Endothelial cell (in vitro differentiated cells): ENCODE results near the gene CSPG5. TPM values are rescaled to one million over a fixed set of nuclear protein-coding genes. Genes with fewer than 3 reads are reported as not detected.

Experiments used
- DNase-seq: peaks from one replicate; pipeline ENCODE4 v3.0.0; 2021; ENCODE audit warnings: low spot score
- H3K27ac Mint-ChIP-seq: one replicate; pipeline ENCODE4 v1.8.0; 2021; ENCODE audit warnings: mixed read lengths, inconsistent platforms; ENCODE audit not compliant: unreplicated experiment
- H3K27me3 Mint-ChIP-seq: one replicate; pipeline ENCODE4 v1.8.0; 2021; ENCODE audit warnings: mild to moderate bottlenecking, moderate library complexity, mixed read lengths, inconsistent platforms; ENCODE audit not compliant: unreplicated experiment
- H3K36me3 Mint-ChIP-seq: one replicate; pipeline ENCODE4 v1.8.0; 2021; ENCODE audit warnings: mild to moderate bottlenecking, low read depth, mixed read lengths, inconsistent platforms; ENCODE audit not compliant: unreplicated experiment
- H3K4me1 Mint-ChIP-seq: one replicate; pipeline ENCODE4 v1.8.0; 2021; ENCODE audit warnings: mild to moderate bottlenecking, mixed read lengths, inconsistent platforms; ENCODE audit not compliant: unreplicated experiment
- H3K4me3 Mint-ChIP-seq: one replicate; pipeline ENCODE4 v1.8.0; 2021; ENCODE audit warnings: mild to moderate bottlenecking, mixed read lengths, inconsistent platforms; ENCODE audit not compliant: unreplicated experiment
- H3K9me3 Mint-ChIP-seq: one replicate; pipeline ENCODE4 v1.8.0; 2021; ENCODE audit warnings: mixed read lengths, inconsistent platforms; ENCODE audit not compliant: unreplicated experiment
- CTCF ChIP-seq: fragments of 200-600 bp; sonication (generic); IDR thresholded peaks from one replicate; pipeline ENCODE4 v1.5.0; 2021; ENCODE audit warnings: antibody characterized with exemption; ENCODE audit not compliant: unreplicated experiment
- total RNA-seq: library from RNA; stranded (reverse); fragmentation: NEBNext Ultra II Directional; extraction: Animal tissue kit (Norgen Biotek cat#: 25700); gene quantifications from one replicate; pipeline ENCODE4 v1.2.1, GENCODE V29; 2021; ENCODE audit not compliant: unreplicated experiment

CSPG5 gene
- total RNA-seq, 1 donor from 2014 or later = 0.23 TPM

- no peak for DNase-seq
- no peaks in the 10 kb centered on the region for H3K27me3 Mint-ChIP-seq
- no peaks in the 10 kb centered on the region for H3K9me3 Mint-ChIP-seq
- no peaks in the 10 kb centered on the region for H3K36me3 Mint-ChIP-seq
- TF ChIP-seq CTCF = no peak
- no peak overlapping the region for H3K4me3 Mint-ChIP-seq
- H3K27ac Mint-ChIP-seq = no peak overlapping the region
- no peaks in the 10 kb centered on the region for H3K4me1 Mint-ChIP-seq
Observed at GRCh38 chr3:47566667-47567066, 12.0 kb downstream of the CSPG5 start.

DNA sequence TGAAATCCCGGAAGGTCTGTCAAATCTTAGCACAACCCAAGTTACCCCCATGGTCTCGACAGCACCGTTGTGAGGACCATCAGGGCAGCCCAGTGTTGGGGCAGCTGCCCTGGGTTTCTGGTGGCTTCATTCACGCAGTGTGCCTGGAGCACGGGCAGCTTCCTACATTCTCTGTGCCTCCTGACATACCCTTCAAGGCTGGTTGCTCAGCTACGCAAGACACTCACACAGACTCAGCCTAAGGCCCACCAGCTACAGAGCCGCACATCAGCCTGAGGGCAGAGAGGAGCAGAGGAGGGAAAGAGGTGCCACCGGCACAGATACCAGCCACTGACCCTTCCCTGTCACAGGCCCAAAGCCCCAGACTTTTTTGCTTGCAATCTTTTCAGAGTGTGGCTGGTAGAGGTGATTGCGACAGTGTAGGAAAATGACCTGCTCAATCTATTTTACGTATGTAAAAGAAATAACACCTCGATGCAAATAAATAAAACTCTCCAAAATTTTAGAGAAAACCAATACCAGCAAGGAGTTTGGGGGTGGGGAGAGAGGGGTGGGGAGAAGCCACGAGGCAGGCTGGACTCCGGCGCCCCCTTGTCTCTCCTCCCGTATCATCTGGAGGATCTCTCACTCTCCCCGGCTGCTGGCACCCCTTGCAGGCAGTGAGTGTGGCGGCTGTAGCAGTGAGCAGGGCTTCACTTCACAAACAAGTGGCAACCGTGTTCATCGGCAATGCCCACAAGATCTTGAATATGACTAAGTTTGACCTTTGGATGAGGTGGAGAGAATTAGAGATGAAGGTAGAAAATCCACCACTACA is 12.7 kb downstream of the CSPG5 start:
- TF ChIP-seq CTCF = no peak
- Mint-ChIP-seq H3K27me3 (no peaks in the 10 kb centered on the region), H3K4me1 (no peaks in the 10 kb centered on the region), H3K27ac (no peak overlapping the region), H3K9me3 (no peaks in the 10 kb centered on the region), H3K4me3 (no peak overlapping the region), H3K36me3 (no peaks in the 10 kb centered on the region)
- DNase-seq = no peak

- H3K27me3 Mint-ChIP-seq = peaks cover 1% of the 10 kb centered on the region
- peaks cover 3% of the 10 kb centered on the region for H3K4me1 Mint-ChIP-seq
- no peaks in the 10 kb centered on the region for H3K36me3 Mint-ChIP-seq
- TF ChIP-seq CTCF = no peak
- no peak for DNase-seq
- no peak overlapping the region for H3K27ac Mint-ChIP-seq
- H3K9me3 Mint-ChIP-seq = no peaks in the 10 kb centered on the region
- no peak overlapping the region for H3K4me3 Mint-ChIP-seq
Observed at GRCh38 chr3:47556351-47556750, 22.3 kb downstream of the CSPG5 start.

DNA sequence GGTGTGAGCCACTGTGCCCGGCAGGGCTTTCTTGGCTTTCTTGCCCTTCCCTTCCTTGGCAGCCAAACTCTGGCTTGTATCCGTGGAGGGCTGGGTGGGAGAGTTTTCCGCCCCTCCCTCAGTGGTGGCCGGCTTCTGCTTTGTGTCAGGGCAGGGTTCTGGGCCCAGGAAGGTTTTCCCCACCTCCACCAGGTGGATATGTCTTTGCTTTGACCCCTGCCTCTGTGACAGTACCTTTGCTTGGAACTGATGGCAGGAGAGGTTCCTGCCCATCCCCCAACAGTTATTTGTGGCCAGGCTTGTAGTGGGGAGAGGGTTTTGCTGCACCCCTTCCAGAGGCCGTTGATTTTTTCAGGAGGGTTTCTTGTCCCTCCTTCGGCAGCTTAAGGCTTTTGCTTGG is 24.3 kb downstream of the CSPG5 start:
- no peak for DNase-seq
- Mint-ChIP-seq H3K9me3 (no peaks in the 10 kb centered on the region), H3K4me3 (no peak overlapping the region), H3K27me3 (peaks cover 3% of the 10 kb centered on the region), H3K4me1 (peaks cover 6% of the 10 kb centered on the region), H3K27ac (no peak overlapping the region), H3K36me3 (no peaks in the 10 kb centered on the region)
- no peak for TF ChIP-seq CTCF

GRCh38 chr3:47553407-47553806 is 25.3 kb downstream of the CSPG5 start:
- Mint-ChIP-seq H3K4me3 (no peak overlapping the region), H3K4me1 (peaks cover 6% of the 10 kb centered on the region), H3K36me3 (no peaks in the 10 kb centered on the region), H3K27ac (no peak overlapping the region), H3K27me3 (peaks cover 3% of the 10 kb centered on the region), H3K9me3 (no peaks in the 10 kb centered on the region)
- no peak for TF ChIP-seq CTCF
- no peak for DNase-seq
